SK-N-DZ (cell line): Measurements from ENCODE around the gene DNAJC2. TPM values are rescaled to one million over a fixed set of nuclear protein-coding genes. Genes with fewer than 3 reads are reported as not detected.

Source experiments
- DNase-seq: peaks from one replicate; pipeline ENCODE4 v3.0.0-alpha.2; 2015; ENCODE audit warnings: low spot score
- polyA plus RNA-seq, 2 experiments: library from polyadenylated mRNA; depleted of rRNA; stranded (reverse); fragments of >200 nt; gene quantifications; 2 replicates each; pipeline ENCODE4 v1.2.3, GENCODE V29; 2014

Gene DNAJC2
- 24.1 and 29.6 TPM in 2 replicates for polyA plus RNA-seq (2014; cell fraction: cytosol; rRNA removed)
- 96.6 and 123 TPM in 2 replicates for polyA plus RNA-seq (2014; cell fraction: nucleus; rRNA removed)

GRCh38 chr7:103344453-103345149 is at the start of gene DNAJC2:
Gene DNAJC2 (minus strand): TSS chr7:103344767. CDS start chr7:103344622, 145 bp downstream.
- peak; percentile 92 for DNase-seq

GRCh38 chr7:103391976-103392375 is 47.4 kb upstream of the DNAJC2 start:
- DNase-seq: no peak

- no peak for DNase-seq
These were observed 46.6 kb upstream of the DNAJC2 start for GRCh38 chr7:103391150-103391549.

- DNase-seq: no peak
These were observed 44.7 kb upstream of the DNAJC2 start for GRCh38 chr7:103389263-103389662.

- no peak for DNase-seq
These were observed 44.0 kb upstream of the DNAJC2 start for GRCh38 chr7:103388469-103389140.

- no peak for DNase-seq
These were observed 42.7 kb upstream of the DNAJC2 start for GRCh38 chr7:103387242-103387641.

- no peak for DNase-seq
These were observed 37.5 kb upstream of the DNAJC2 start for GRCh38 chr7:103382032-103382402.

- no peak for DNase-seq
These were observed 36.9 kb upstream of the DNAJC2 start for GRCh38 chr7:103381280-103382031.

GRCh38 chr7:103380395-103381191 is 36.0 kb upstream of the DNAJC2 start:
- DNase-seq: no peak

- no peak for DNase-seq
These were observed 34.9 kb upstream of the DNAJC2 start for GRCh38 chr7:103379270-103379975.

- DNase-seq: no peak
These were observed 29.5 kb upstream of the DNAJC2 start for GRCh38 chr7:103373866-103374643.

- DNase-seq: no peak
These were observed 24.9 kb upstream of the DNAJC2 start for GRCh38 chr7:103369432-103369831.

GRCh38 chr7:103349805-103350204 is 5.2 kb upstream of the DNAJC2 start:
- no peak for DNase-seq

- no peak for DNase-seq
These were observed 4.4 kb upstream of the DNAJC2 start for GRCh38 chr7:103348959-103349358.

- no peak for DNase-seq
These were observed 3.9 kb upstream of the DNAJC2 start for GRCh38 chr7:103348452-103348851.

- peak; percentile 93 for DNase-seq
These were observed 3.1 kb upstream of the DNAJC2 start, which contains the start of gene PSMC2 for GRCh38 chr7:103347507-103348267. Gene PSMC2 (plus strand): TSS chr7:103347643. CDS start chr7:103347712, 69 bp downstream.

- no peak for DNase-seq
These were observed 1.8 kb upstream of the DNAJC2 start for GRCh38 chr7:103346396-103346795.

GRCh38 chr7:103343758-103344452 is 662 bp downstream of the DNAJC2 start:
- DNase-seq: peak; percentile 4

GRCh38 chr7:103343332-103343731 is 1.2 kb downstream of the DNAJC2 start:
- no peak for DNase-seq
